ENCODE data around the gene MAPK12.

- TF ChIP-seq JUN (IDR thresholded peaks at IDR 0.05; ENCODE audit: borderline replicate concordance, insufficient read depth, insufficient read length, low read depth) (no peak), CTCF (IDR thresholded peaks at IDR 0.05; ENCODE audit: extremely low read depth in 1 of 2, insufficient read depth in 1 of 2, low read depth in 1 of 2, low read length in 2 of 2) (no peak), MAX (IDR thresholded peaks at IDR 0.05; ENCODE audit: insufficient read depth, insufficient read length) (no peak), POLR2A (IDR thresholded peaks at IDR 0.05; ENCODE audit: low read depth, low read length) (no peak), MYC (IDR thresholded peaks at IDR 0.05; ENCODE audit: low read depth, low read length) (no peak)
These were observed 9.9 kb downstream of the MAPK12 start for GRCh38 chr22:50251477-50252081.

All from endothelial cell of umbilical vein (primary cell).